HEK293 (cell line): ENCODE results near the gene COL6A5.

Experiments used
- CTCF ChIA-PET: fragments of 350-600 bp; formaldehyde crosslinking; extraction: SDS; loops from one replicate; lab custom pipeline; 2021; ENCODE audit warnings: antibody characterized with exemption; lab: Yijun Ruan, JAX
- POLR2A ChIA-PET: fragments of 300-600 bp; formaldehyde crosslinking; extraction: SDS; loops from one replicate; lab custom pipeline; 2020; ENCODE audit warnings: antibody characterized with exemption, inconsistent platforms; lab: Yijun Ruan, JAX
- H3K27ac ChIP-seq: fragments of 200-500 bp; sonication (Bioruptor generic); 2 replicates; pipeline ENCODE4 v1.5.1; 2014; ENCODE audit warnings: low read depth, low read length, control low read depth, inconsistent platforms; ENCODE audit errors: extremely low read depth
- H3K36me3 ChIP-seq, 2 experiments: fragments of 200-500 bp in 1 of 2; sonication (Bioruptor generic) in 1 of 2; 1 replicate in 1 of 2; 2 replicates in 1 of 2; pipeline ENCODE4 v1.5.1; 2014 to 2017; ENCODE audit warnings: inconsistent platforms in 2 of 2, low read length in 2 of 2; ENCODE audit not compliant: control insufficient read depth in 2 of 2, insufficient read depth in 1 of 2
- H3K4me1 ChIP-seq: fragments of 200-500 bp; sonication (Bioruptor generic); 2 replicates; pipeline ENCODE4 v1.5.1; 2014; ENCODE audit warnings: mild to moderate bottlenecking, low read length, inconsistent platforms; ENCODE audit not compliant: control insufficient read depth, insufficient read depth
- H3K4me3 ChIP-seq: 2 replicates; pipeline ENCODE4 v1.5.1; 2011; ENCODE audit warnings: low read depth, mild to moderate bottlenecking, control low read depth, low read length, moderate library complexity
- H3K9me3 ChIP-seq: fragments of 200-500 bp; sonication (Bioruptor generic); 2 replicates; pipeline ENCODE4 v1.5.1; 2014; ENCODE audit warnings: low read depth, low read length, inconsistent platforms; ENCODE audit not compliant: control insufficient read depth, insufficient read depth
- BCL11B ChIP-seq: fragments of 450-650 bp; formaldehyde crosslinking; IDR thresholded peaks from 2 replicates; pipeline ENCODE4 v1.5.1; 2016; ENCODE audit warnings: low read depth, missing biosample characterization, missing genetic modification characterization
- REST ChIP-seq: fragments of 450-650 bp; formaldehyde crosslinking; IDR thresholded peaks from 2 replicates; pipeline ENCODE4 v1.5.1; 2016; ENCODE audit warnings: missing biosample characterization, missing genetic modification characterization
- SCRT1 ChIP-seq: fragments of 450-650 bp; formaldehyde crosslinking; IDR thresholded peaks from 2 replicates; pipeline ENCODE4 v1.5.1; 2016; ENCODE audit warnings: missing biosample characterization, missing genetic modification characterization, borderline replicate concordance
- ZBTB44 ChIP-seq: fragments of 450-650 bp; IDR thresholded peaks from 2 replicates; pipeline ENCODE4 v1.5.1; 2018; ENCODE audit warnings: missing biosample characterization, mild to moderate bottlenecking, missing genetic modification characterization
- ZFP37 ChIP-seq: fragments of 450-650 bp; formaldehyde crosslinking; IDR thresholded peaks from 2 replicates; pipeline ENCODE4 v1.5.1; 2016; ENCODE audit warnings: missing biosample characterization, missing genetic modification characterization
- ZFP69B ChIP-seq: fragments of 450-650 bp; formaldehyde crosslinking; IDR thresholded peaks from 2 replicates; pipeline ENCODE4 v1.5.1; 2016; ENCODE audit warnings: missing biosample characterization, missing genetic modification characterization
- ZNF112 ChIP-seq: fragments of 450-650 bp; formaldehyde crosslinking; IDR thresholded peaks from 2 replicates; pipeline ENCODE4 v1.5.0; 2017; ENCODE audit warnings: missing biosample characterization, missing genetic modification characterization
- ZNF133 ChIP-seq: fragments of 450-650 bp; formaldehyde crosslinking; IDR thresholded peaks from 2 replicates; pipeline ENCODE4 v1.5.1; 2016; ENCODE audit warnings: missing biosample characterization, missing genetic modification characterization
- ZNF16 ChIP-seq: fragments of 450-650 bp; formaldehyde crosslinking; IDR thresholded peaks from 2 replicates; pipeline ENCODE4 v1.5.1; 2016; ENCODE audit warnings: low read depth, missing biosample characterization, missing genetic modification characterization
- ZNF37A ChIP-seq: fragments of 450-650 bp; IDR thresholded peaks from 2 replicates; pipeline ENCODE4 v1.5.1; 2018; ENCODE audit warnings: missing biosample characterization, missing genetic modification characterization
- ZNF530 ChIP-seq: fragments of 450-650 bp; formaldehyde crosslinking; IDR thresholded peaks from 2 replicates; pipeline ENCODE4 v1.5.1; 2016; ENCODE audit warnings: low read depth, missing biosample characterization, missing genetic modification characterization
- ZNF623 ChIP-seq: fragments of 450-650 bp; formaldehyde crosslinking; IDR thresholded peaks from 2 replicates; pipeline ENCODE4 v1.5.1; 2016; ENCODE audit warnings: missing biosample characterization, missing genetic modification characterization
- ZNF654 ChIP-seq: fragments of 450-650 bp; formaldehyde crosslinking; IDR thresholded peaks from 2 replicates; pipeline ENCODE4 v1.5.1; 2016; ENCODE audit warnings: low read depth, missing biosample characterization, missing genetic modification characterization
- ZNF843 ChIP-seq: fragments of 450-650 bp; formaldehyde crosslinking; IDR thresholded peaks from 2 replicates; pipeline ENCODE4 v1.5.1; 2016; ENCODE audit warnings: missing biosample characterization, missing genetic modification characterization
- ZSCAN16 ChIP-seq: fragments of 450-650 bp; formaldehyde crosslinking; IDR thresholded peaks from 2 replicates; pipeline ENCODE4 v1.5.1; 2016; ENCODE audit warnings: missing biosample characterization, missing genetic modification characterization
- TF ChIP-seq, protein P1 (sequence below): fragments of 450-650 bp; formaldehyde crosslinking; IDR thresholded peaks from 2 replicates; pipeline ENCODE4 v1.5.1; 2016; ENCODE audit warnings: missing biosample characterization, missing genetic modification characterization, low read depth
- TF ChIP-seq, protein P2 (sequence below): fragments of 450-650 bp; formaldehyde crosslinking; IDR thresholded peaks from 2 replicates; pipeline ENCODE4; 2016; ENCODE audit warnings: missing biosample characterization, missing genetic modification characterization

Gene COL6A5

DNA sequence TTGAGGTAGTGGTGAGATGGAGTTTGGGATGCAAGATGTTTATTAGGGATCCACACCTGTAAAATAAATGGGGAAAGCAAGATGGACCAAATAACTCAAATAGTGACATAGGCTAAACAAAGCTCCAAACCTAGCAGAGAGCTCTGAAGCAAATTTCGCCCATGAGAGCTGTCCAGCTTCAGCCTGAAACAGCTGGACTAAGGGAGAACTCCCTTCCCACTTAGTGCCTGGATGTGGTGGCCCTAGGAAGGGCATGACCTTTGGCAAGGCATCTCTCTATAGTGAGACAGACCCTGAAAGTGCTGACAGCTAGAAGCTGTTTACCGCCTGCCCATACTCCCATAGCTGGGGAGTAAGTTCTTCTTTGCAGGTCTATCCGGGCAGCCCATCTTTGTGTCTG lies 48.1 kb downstream of the COL6A5 start:
- TF ChIP-seq ZNF37A (tag by site-specific recombination) (no peak), REST (tag by site-specific recombination) (peak; percentile 64), ZNF133 (tag by site-specific recombination) (no peak)
- H3K27ac ChIP-seq, result no peak overlapping the region
- no peaks in the 10 kb centered on the region for H3K4me1 ChIP-seq
- ChIA-PET POLR2A (no interaction called here), CTCF (no interaction called here)
- H3K36me3 ChIP-seq, result no peaks in the 10 kb centered on the region
- H3K4me3 ChIP-seq, result no peak overlapping the region
- H3K9me3 ChIP-seq, result no peaks in the 10 kb centered on the region

DNA sequence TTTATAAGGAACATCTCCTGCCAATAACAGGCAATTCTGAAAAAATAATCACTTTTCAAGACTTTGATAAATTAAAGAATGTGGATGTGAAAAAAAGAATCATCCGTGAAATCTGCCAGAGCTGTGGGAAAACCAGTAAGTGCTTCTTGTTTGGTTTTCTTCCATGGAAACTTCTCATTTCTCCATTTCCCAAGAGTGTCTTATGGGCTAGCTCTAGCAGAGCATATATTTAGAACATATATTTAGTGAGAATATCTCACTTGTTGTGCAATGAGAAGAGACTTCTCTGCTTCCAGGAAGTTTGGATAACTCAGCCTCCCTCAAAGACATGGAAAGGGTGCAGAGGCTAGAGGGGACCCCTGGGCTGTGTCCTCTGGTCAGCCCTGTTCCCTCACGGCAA lies 49.9 kb downstream of the COL6A5 start:
- ChIA-PET CTCF (no interaction called here), POLR2A (no interaction called here)
- Histone ChIP-seq H3K27ac (no peak overlapping the region), H3K4me3 (no peak overlapping the region), H3K4me1 (no peaks in the 10 kb centered on the region), H3K36me3 (no peaks in the 10 kb centered on the region), H3K9me3 (no peaks in the 10 kb centered on the region)
- TF ChIP-seq ZBTB44 (tag by site-specific recombination) (no peak), BCL11B (tag by site-specific recombination) (no peak), ZSCAN16 (tag by site-specific recombination) (no peak), ZNF112 (no peak), ZNF530 (tag by site-specific recombination) (no peak), ZNF654 (tag by site-specific recombination) (no peak), ZFP37 (tag by site-specific recombination) (no peak), ZNF843 (tag by site-specific recombination) (no peak), ZNF623 (tag by site-specific recombination) (no peak)
- TF ChIP-seq, protein P1, sequence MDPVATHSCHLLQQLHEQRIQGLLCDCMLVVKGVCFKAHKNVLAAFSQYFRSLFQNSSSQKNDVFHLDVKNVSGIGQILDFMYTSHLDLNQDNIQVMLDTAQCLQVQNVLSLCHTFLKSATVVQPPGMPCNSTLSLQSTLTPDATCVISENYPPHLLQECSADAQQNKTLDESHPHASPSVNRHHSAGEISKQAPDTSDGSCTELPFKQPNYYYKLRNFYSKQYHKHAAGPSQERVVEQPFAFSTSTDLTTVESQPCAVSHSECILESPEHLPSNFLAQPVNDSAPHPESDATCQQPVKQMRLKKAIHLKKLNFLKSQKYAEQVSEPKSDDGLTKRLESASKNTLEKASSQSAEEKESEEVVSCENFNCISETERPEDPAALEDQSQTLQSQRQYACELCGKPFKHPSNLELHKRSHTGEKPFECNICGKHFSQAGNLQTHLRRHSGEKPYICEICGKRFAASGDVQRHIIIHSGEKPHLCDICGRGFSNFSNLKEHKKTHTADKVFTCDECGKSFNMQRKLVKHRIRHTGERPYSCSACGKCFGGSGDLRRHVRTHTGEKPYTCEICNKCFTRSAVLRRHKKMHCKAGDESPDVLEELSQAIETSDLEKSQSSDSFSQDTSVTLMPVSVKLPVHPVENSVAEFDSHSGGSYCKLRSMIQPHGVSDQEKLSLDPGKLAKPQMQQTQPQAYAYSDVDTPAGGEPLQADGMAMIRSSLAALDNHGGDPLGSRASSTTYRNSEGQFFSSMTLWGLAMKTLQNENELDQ (tag by site-specific recombination), result no peak
- TF ChIP-seq, protein P2, sequence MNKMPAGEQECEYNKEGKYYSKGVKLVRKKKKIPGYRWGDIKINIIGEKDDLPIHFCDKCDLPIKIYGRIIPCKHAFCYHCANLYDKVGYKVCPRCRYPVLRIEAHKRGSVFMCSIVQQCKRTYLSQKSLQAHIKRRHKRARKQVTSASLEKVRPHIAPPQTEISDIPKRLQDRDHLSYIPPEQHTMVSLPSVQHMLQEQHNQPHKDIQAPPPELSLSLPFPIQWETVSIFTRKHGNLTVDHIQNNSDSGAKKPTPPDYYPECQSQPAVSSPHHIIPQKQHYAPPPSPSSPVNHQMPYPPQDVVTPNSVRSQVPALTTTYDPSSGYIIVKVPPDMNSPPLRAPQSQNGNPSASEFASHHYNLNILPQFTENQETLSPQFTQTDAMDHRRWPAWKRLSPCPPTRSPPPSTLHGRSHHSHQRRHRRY, result no peak

DNA sequence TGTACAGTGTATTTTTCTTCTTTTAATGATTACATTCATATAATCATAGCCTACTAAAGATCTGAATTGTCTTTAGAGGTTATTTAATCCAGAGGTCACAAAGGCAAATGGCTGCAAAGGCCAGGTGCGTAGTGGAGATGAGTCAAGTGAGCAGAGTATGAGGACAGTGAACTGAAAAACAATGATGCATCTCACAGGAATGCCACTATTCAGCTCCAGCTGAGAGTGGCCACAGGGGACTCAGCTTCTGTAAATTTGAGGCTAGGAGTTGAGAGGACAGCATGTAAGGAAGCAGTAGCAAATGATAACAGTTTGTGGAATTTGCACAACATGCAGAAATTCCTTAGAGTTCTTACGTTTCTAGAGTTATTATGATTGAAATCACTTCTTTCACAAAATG lies 50.4 kb downstream of the COL6A5 start:
- no peaks in the 10 kb centered on the region for H3K9me3 ChIP-seq
- no peak for TF ChIP-seq SCRT1 (tag by site-specific recombination)
- TF ChIP-seq ZNF623 (tag by site-specific recombination), result no peak
- no peak for TF ChIP-seq ZNF16 (tag by site-specific recombination)
- no peak for TF ChIP-seq ZFP69B (tag by site-specific recombination)
- POLR2A ChIA-PET, result no interaction called here
- CTCF ChIA-PET, result no interaction called here
- no peaks in the 10 kb centered on the region for H3K36me3 ChIP-seq
- no peak overlapping the region for H3K4me3 ChIP-seq
- H3K27ac ChIP-seq, result no peak overlapping the region
- no peaks in the 10 kb centered on the region for H3K4me1 ChIP-seq
